SU-DHL-6 (cell line): ENCODE results near the gene TTN.

Source experiments
- H2AFZ ChIP-seq: fragments of 200-600 bp; sonication (generic); 2 replicates; pipeline ENCODE4 v1.6.1; 2014; ENCODE audit warnings: low read depth, mild to moderate bottlenecking, moderate library complexity, mixed read lengths, antibody characterized with exemption, low read length; ENCODE audit not compliant: severe bottlenecking
- H3F3A ChIP-seq: fragments of 200-600 bp; shearing (Covaris generic); 2 replicates; pipeline ENCODE4 v1.6.0; 2016; ENCODE audit warnings: antibody characterized with exemption, mild to moderate bottlenecking; ENCODE audit not compliant: insufficient read depth
- H3K27ac ChIP-seq: fragments of 200-600 bp; sonication (generic); 2 replicates; pipeline ENCODE4 v1.5.1; 2016; ENCODE audit warnings: low read depth, mild to moderate bottlenecking, low read length, moderate library complexity, mixed read lengths
- H3K27me3 ChIP-seq: fragments of 200-600 bp; sonication (generic), shearing (Covaris generic); 2 replicates; pipeline ENCODE4 v1.6.0; 2014; ENCODE audit warnings: mild to moderate bottlenecking, low read length
- H3K36me3 ChIP-seq: fragments of 200-600 bp; sonication (generic); 2 replicates; pipeline ENCODE4 v1.6.1; 2014; ENCODE audit warnings: mild to moderate bottlenecking, low read length, mixed read lengths
- H3K4me2 ChIP-seq: fragments of 300-600, 200-600 bp; shearing (Covaris generic), sonication (generic); 2 replicates; pipeline ENCODE4 v1.6.0; 2014; ENCODE audit warnings: low read length, low read depth, mild to moderate bottlenecking; ENCODE audit not compliant: poor library complexity, severe bottlenecking
- H3K4me3 ChIP-seq: fragments of 200-600 bp; sonication (generic); 2 replicates; pipeline ENCODE4 v1.5.1; 2014; ENCODE audit warnings: antibody characterized with exemption, low read length, mild to moderate bottlenecking, mixed read lengths; ENCODE audit not compliant: insufficient read depth, poor library complexity, severe bottlenecking
- H3K79me2 ChIP-seq: fragments of 200-600 bp; sonication (generic); 2 replicates; pipeline ENCODE4 v1.6.1; 2014; ENCODE audit warnings: mild to moderate bottlenecking, low read length, moderate library complexity; ENCODE audit not compliant: insufficient read depth
- H3K9ac ChIP-seq: fragments of 200-600 bp; sonication (generic); 2 replicates; pipeline ENCODE4 v1.7.0; 2014; ENCODE audit warnings: mild to moderate bottlenecking, low read length
- H3K9me2 ChIP-seq: fragments of 200-600 bp; sonication (generic); replicated peaks from 2 replicates; pipeline ENCODE4 v1.6.1; 2014; ENCODE audit warnings: low read length; ENCODE audit not compliant: insufficient read depth
- H3K9me3 ChIP-seq: fragments of 200-600 bp; sonication (generic); 2 replicates; pipeline ENCODE4 v1.6.1; 2014; ENCODE audit warnings: low read length, mixed read lengths; ENCODE audit not compliant: insufficient read depth
- H4K20me1 ChIP-seq: fragments of 200-600 bp; sonication (generic); 2 replicates; pipeline ENCODE4 v1.6.1; 2014; ENCODE audit warnings: low read depth, mild to moderate bottlenecking, antibody characterized with exemption, low read length, moderate library complexity, mixed read lengths
- CTCF ChIP-seq: fragments of 200-600 bp; sonication (generic); IDR thresholded peaks from one replicate; pipeline ENCODE4 v1.5.1; 2017; ENCODE audit warnings: antibody characterized with exemption, mild to moderate bottlenecking, low read length, moderate library complexity; ENCODE audit not compliant: insufficient read depth, poor library complexity, severe bottlenecking
- EZH2phosphoT487 ChIP-seq: fragments of 200-600 bp; sonication (generic), shearing (Covaris generic); conservative IDR thresholded peaks from 2 replicates; pipeline ENCODE4 v1.6.1; 2018; ENCODE audit warnings: mild to moderate bottlenecking, antibody characterized with exemption, low read length, moderate library complexity, mixed read lengths

The TTN gene

DNA sequence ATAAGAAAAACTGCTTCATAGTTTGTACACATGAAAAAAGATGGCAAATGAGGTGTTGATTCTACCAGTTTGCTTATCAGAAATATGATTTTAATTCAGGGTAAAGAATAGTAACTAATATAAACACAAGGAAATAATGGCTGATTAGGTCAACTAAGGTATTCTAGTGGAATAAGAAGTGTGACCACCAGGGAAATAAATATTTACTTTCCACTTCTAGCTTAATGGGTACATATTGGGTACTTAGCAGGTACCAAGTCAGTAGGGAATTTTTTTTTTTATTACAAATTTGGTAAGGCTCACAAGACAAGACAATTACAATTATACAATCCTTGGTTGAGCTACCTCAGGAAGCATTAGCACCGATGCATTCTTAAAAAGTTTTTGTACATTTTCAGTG lies 191.3 kb downstream of the TTN start:
- H3K36me3 ChIP-seq, result no peaks in the 10 kb centered on the region
- H3F3A ChIP-seq, result no peaks in the 10 kb centered on the region
- H3K9me2 ChIP-seq, result no peaks in the 10 kb centered on the region
- no peak overlapping the region for H3K27ac ChIP-seq
- no peak overlapping the region for H2AFZ ChIP-seq
- H3K4me3 ChIP-seq, result no peak overlapping the region
- no peak overlapping the region for H3K4me2 ChIP-seq
- H3K9me3 ChIP-seq, result no peaks in the 10 kb centered on the region
- no peaks in the 10 kb centered on the region for H4K20me1 ChIP-seq
- no peaks in the 10 kb centered on the region for H3K79me2 ChIP-seq
- H3K27me3 ChIP-seq, result no peaks in the 10 kb centered on the region
- no peak overlapping the region for H3K9ac ChIP-seq
- TF ChIP-seq EZH2phosphoT487 (no peak), CTCF (no peak)

DNA sequence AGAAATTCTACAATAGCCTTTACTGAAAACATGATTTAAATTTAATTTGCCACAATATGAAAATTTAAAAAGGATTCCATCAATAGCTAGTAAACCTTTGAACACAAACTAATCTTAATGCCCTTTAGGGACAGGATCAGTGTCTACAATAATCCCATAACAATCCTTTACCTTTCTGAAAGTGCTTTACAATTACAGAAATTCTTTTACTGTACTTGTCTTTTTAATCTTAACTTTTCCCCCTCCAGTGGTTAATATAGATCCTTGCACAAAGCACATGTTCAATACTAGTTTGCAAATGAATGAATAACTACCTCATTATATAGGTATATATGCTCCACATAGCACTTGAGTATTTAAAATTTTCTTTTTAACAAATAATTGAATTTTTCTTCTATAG lies 204.3 kb downstream of the TTN start:
- Histone ChIP-seq H3K9me2 (no peaks in the 10 kb centered on the region), H3F3A (no peaks in the 10 kb centered on the region), H3K27ac (no peak overlapping the region), H4K20me1 (no peaks in the 10 kb centered on the region), H3K4me3 (no peak overlapping the region), H3K9ac (no peak overlapping the region), H3K79me2 (no peaks in the 10 kb centered on the region), H3K36me3 (no peaks in the 10 kb centered on the region), H3K27me3 (no peaks in the 10 kb centered on the region), H2AFZ (no peak overlapping the region), H3K4me2 (no peak overlapping the region), H3K9me3 (no peaks in the 10 kb centered on the region)
- TF ChIP-seq CTCF (no peak), EZH2phosphoT487 (no peak)

- Histone ChIP-seq H3K27me3 (no peaks in the 10 kb centered on the region), H3K4me3 (no peak overlapping the region), H3K9me2 (no peaks in the 10 kb centered on the region), H3K9ac (no peak overlapping the region), H3K4me2 (no peak overlapping the region), H3K79me2 (no peaks in the 10 kb centered on the region), H4K20me1 (no peaks in the 10 kb centered on the region), H3F3A (no peaks in the 10 kb centered on the region), H3K36me3 (no peaks in the 10 kb centered on the region), H3K27ac (no peak overlapping the region), H3K9me3 (no peaks in the 10 kb centered on the region), H2AFZ (no peak overlapping the region)
- TF ChIP-seq EZH2phosphoT487 (no peak), CTCF (no peak)
Observed at GRCh38 chr2:178592655-178593054, 214.6 kb downstream of the TTN start.

DNA sequence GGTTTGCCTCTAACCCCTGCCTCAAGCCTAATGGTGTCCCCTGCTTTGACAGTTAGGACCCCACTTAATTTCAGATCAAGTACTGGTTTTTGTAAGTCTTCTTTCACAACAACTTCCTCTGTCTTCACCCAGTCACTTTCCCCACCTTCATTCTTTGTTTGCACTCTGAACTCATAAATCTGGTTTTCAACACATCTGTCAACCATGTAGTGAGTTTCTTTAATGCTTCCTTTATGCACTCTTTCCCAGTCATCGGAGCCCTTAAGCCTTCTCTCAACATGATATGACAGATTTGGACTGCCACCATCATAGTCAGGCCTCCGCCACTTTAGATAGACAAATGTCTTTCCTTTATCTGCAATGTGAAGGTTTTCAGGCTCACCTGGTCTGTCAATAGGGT lies 217.9 kb downstream of the TTN start:
- no peaks in the 10 kb centered on the region for H4K20me1 ChIP-seq
- no peaks in the 10 kb centered on the region for H3K36me3 ChIP-seq
- no peaks in the 10 kb centered on the region for H3K79me2 ChIP-seq
- H2AFZ ChIP-seq, result no peak overlapping the region
- H3K4me3 ChIP-seq, result no peak overlapping the region
- H3K27ac ChIP-seq, result no peak overlapping the region
- H3K27me3 ChIP-seq, result no peaks in the 10 kb centered on the region
- no peak for TF ChIP-seq EZH2phosphoT487
- TF ChIP-seq CTCF, result no peak
- H3K9ac ChIP-seq, result no peak overlapping the region
- no peaks in the 10 kb centered on the region for H3K9me3 ChIP-seq
- H3K4me2 ChIP-seq, result no peak overlapping the region
- no peaks in the 10 kb centered on the region for H3F3A ChIP-seq
- H3K9me2 ChIP-seq, result no peaks in the 10 kb centered on the region
